ENCODE results near the gene CD6.

The CD6 gene

GRCh38 chr11:60971520-60971919 is at the start of gene CD6:
CD6 (plus strand) TSS chr11:60971680; CDS start chr11:60971866, 186 bp downstream.
- H3K4me3 ChIP-seq (ENCODE audit: control insufficient read depth, low read depth, low read length), result no peak within 1 kb of the TSS
- no peak for DNase-seq (ENCODE audit: low read depth)

GRCh38 chr11:60921777-60922335 is 49.6 kb upstream of the CD6 start:
- no peak overlapping the region for H3K4me3 ChIP-seq (ENCODE audit: control insufficient read depth, low read depth, low read length)
- DNase-seq (ENCODE audit: low read depth), result no peak
- no peak for TF ChIP-seq CTCF (conservative IDR thresholded peaks at IDR 0.05; ENCODE audit: control insufficient read depth, insufficient read depth, low read depth, low read length)

More at GRCh38 chr11:60971520-60971919, at the start of gene CD6:
- no peak for TF ChIP-seq CTCF (conservative IDR thresholded peaks at IDR 0.05; ENCODE audit: control insufficient read depth, insufficient read depth, low read depth, low read length)

GRCh38 chr11:60922906-60923305 is 48.6 kb upstream of the CD6 start:
- DNase-seq (ENCODE audit: low read depth), result no peak
- TF ChIP-seq CTCF (conservative IDR thresholded peaks at IDR 0.05; ENCODE audit: control insufficient read depth, insufficient read depth, low read depth, low read length), result no peak
- H3K4me3 ChIP-seq (ENCODE audit: control insufficient read depth, low read depth, low read length), result no peak overlapping the region

- no peak for DNase-seq (ENCODE audit: low read depth)
- TF ChIP-seq CTCF (conservative IDR thresholded peaks at IDR 0.05; ENCODE audit: control insufficient read depth, insufficient read depth, low read depth, low read length), result no peak
- no peak overlapping the region for H3K4me3 ChIP-seq (ENCODE audit: control insufficient read depth, low read depth, low read length)
Observed at GRCh38 chr11:60923326-60923725, 48.2 kb upstream of the CD6 start.

GRCh38 chr11:60923800-60924109 is 47.7 kb upstream of the CD6 start:
- DNase-seq (ENCODE audit: low read depth), result no peak
- no peak overlapping the region for H3K4me3 ChIP-seq (ENCODE audit: control insufficient read depth, low read depth, low read length)
- no peak for TF ChIP-seq CTCF (conservative IDR thresholded peaks at IDR 0.05; ENCODE audit: control insufficient read depth, insufficient read depth, low read depth, low read length)

GRCh38 chr11:60924110-60924905 is 47.2 kb upstream of the CD6 start, which contains the start of gene TMEM132A:
TMEM132A (plus strand) TSS chr11:60924460; CDS start chr11:60924634, 174 bp downstream.
- DNase-seq (ENCODE audit: low read depth), result peak; percentile 54
- H3K4me3 ChIP-seq (ENCODE audit: control insufficient read depth, low read depth, low read length), result peak within 1 kb of the TSS; percentile 48
- TF ChIP-seq CTCF (conservative IDR thresholded peaks at IDR 0.05; ENCODE audit: control insufficient read depth, insufficient read depth, low read depth, low read length), result no peak
